B cell (primary cell): ENCODE results near the gene GIMAP8. TPM values are rescaled to one million over a fixed set of nuclear protein-coding genes. Genes with fewer than 3 reads are reported as not detected.
A peak's percentile ranks its signal among the peaks of the same experiment; 100 is the strongest.

Experiments
- ATAC-seq: fragments of 200-7000 bp; cut with Tn5 transposase; one replicate; pipeline ENCODE4 v1.10.0; 2021; ENCODE audit warnings: low read depth, mild to moderate bottlenecking, moderate number of reproducible peaks, moderate library complexity
- CTCF ChIA-PET: fragments of 350-600 bp; sonication (Branson Sonifier 250); formaldehyde crosslinking; loops from one replicate; lab custom pipeline; 2021; ENCODE audit warnings: antibody characterized with exemption, inconsistent platforms; lab: Charles Lee
- POLR2A ChIA-PET: fragments of 350-600 bp; sonication (Branson Sonifier 250); formaldehyde crosslinking; loops from one replicate; lab custom pipeline; 2021; ENCODE audit warnings: antibody characterized with exemption; lab: Charles Lee
- DNase-seq: peaks from one replicate; pipeline ENCODE4 v3.0.0; 2013
- H2AFZ ChIP-seq: 2 replicates; pipeline ENCODE4 v1.6.1; 2012; ENCODE audit warnings: mild to moderate bottlenecking, low read depth, low read length; ENCODE audit not compliant: insufficient read depth, poor library complexity, severe bottlenecking
- H3K27ac ChIP-seq, 2 donors: 1 replicate in 1 of 2; 2 replicates in 1 of 2; pipeline ENCODE4 v1.5.1; 2012 to 2013; ENCODE audit warnings: low read length in 2 of 2, mild to moderate bottlenecking in 2 of 2, moderate library complexity in 1 of 2
- H3K27me3 ChIP-seq, 4 experiments: fragments of 200-600 bp in 1 of 4; sonication (generic) in 1 of 4; replicated peaks in 1 of 4; 1 replicate in 2 of 4; 2 replicates in 2 of 4; pipeline versions ENCODE4 v1.6.1 to v1.7.0; 2013 to 2016; ENCODE audit warnings: low read length in 3 of 4, mild to moderate bottlenecking in 2 of 4, mixed read lengths in 1 of 4, moderate library complexity in 1 of 4; ENCODE audit not compliant: insufficient read depth in 4 of 4, control insufficient read depth in 3 of 4; ENCODE audit errors: control extremely low read depth in 1 of 4
- H3K36me3 ChIP-seq, 2 experiments: replicated peaks in 1 of 2; 1 replicate in 1 of 2; 2 replicates in 1 of 2; pipeline versions ENCODE4 v1.6.1 to v1.7.1; 2013; ENCODE audit warnings: low read length in 1 of 2; ENCODE audit not compliant: insufficient read depth in 2 of 2, control insufficient read depth in 1 of 2; ENCODE audit errors: control extremely low read depth in 1 of 2, extremely low read depth in 1 of 2
- H3K4me1 ChIP-seq, 2 donors: fragments of 200-600 bp in 1 of 2; sonication (generic) in 1 of 2; 1 replicate in 1 of 2; 2 replicates in 1 of 2; pipeline versions ENCODE4 v1.5.1 to v1.6.1; 2013 to 2017; ENCODE audit warnings: low read length in 2 of 2; ENCODE audit not compliant: control insufficient read depth in 2 of 2, insufficient read depth in 2 of 2
- H3K4me2 ChIP-seq: replicated peaks from 2 replicates; pipeline ENCODE3; 2012; ENCODE audit warnings: mild to moderate bottlenecking, low read depth, low read length; ENCODE audit not compliant: poor library complexity, severe bottlenecking
- H3K4me3 ChIP-seq, 5 experiments: fragments of 200-600 bp in 1 of 5; sonication (generic) in 1 of 5; 1 replicate in 3 of 5; 2 replicates in 2 of 5; pipeline versions ENCODE4 v1.5.1 to v1.7.0; 2011 to 2016; ENCODE audit warnings: low read length in 4 of 5, mild to moderate bottlenecking in 4 of 5, low read depth in 2 of 5, control low read depth in 1 of 5, moderate library complexity in 1 of 5; ENCODE audit not compliant: insufficient read depth in 1 of 5; ENCODE audit errors: control extremely low read depth in 1 of 5, extremely low read depth in 1 of 5
- H3K79me2 ChIP-seq: fragments of 200-600 bp; sonication (generic); one replicate; pipeline ENCODE4 v1.6.0; 2016; ENCODE audit warnings: low read length; ENCODE audit not compliant: control insufficient read depth, insufficient read depth
- H3K9ac ChIP-seq: fragments of 200-600 bp; sonication (generic); 2 replicates; pipeline ENCODE4 v1.6.1; 2017; ENCODE audit warnings: mild to moderate bottlenecking, low read length, moderate library complexity
- H3K9me3 ChIP-seq, 3 donors: one replicate each; pipeline versions ENCODE4 v1.6.1 to v1.7.1; 2013; ENCODE audit warnings: low read length in 2 of 3; ENCODE audit not compliant: control insufficient read depth in 2 of 3, insufficient read depth in 1 of 3; ENCODE audit errors: control extremely low read depth in 1 of 3
- H4K20me1 ChIP-seq: 2 replicates; pipeline ENCODE4 v1.6.0; 2012; ENCODE audit warnings: mild to moderate bottlenecking, low read length; ENCODE audit not compliant: insufficient read depth, control insufficient read depth, poor library complexity, severe bottlenecking
- H3K27ac Mint-ChIP-seq: one replicate; pipeline ENCODE4 v1.8.0; 2021; ENCODE audit warnings: mixed read lengths
- H3K27me3 Mint-ChIP-seq: one replicate; pipeline ENCODE4 v1.8.0; 2021; ENCODE audit warnings: mixed read lengths
- H3K4me1 Mint-ChIP-seq: one replicate; pipeline ENCODE4 v1.8.0; 2021; ENCODE audit warnings: mixed read lengths
- H3K4me3 Mint-ChIP-seq: one replicate; pipeline ENCODE4 v1.8.0; 2021; ENCODE audit warnings: mixed read lengths
- H3K9me3 Mint-ChIP-seq: one replicate; pipeline ENCODE4 v1.8.0; 2022; ENCODE audit warnings: mixed read lengths; ENCODE audit not compliant: insufficient read depth
- EZH2 ChIP-seq: IDR thresholded peaks from 2 replicates; pipeline ENCODE4 v1.6.1; 2012; ENCODE audit warnings: borderline replicate concordance, low read depth, mild to moderate bottlenecking, moderate library complexity, low read length; ENCODE audit not compliant: insufficient read depth, poor library complexity, severe bottlenecking
- WGBS: methylation state at CpG from one replicate; pipeline ENCODE4 v1.1.5; 2013; ENCODE audit warnings: missing lambda C conversion rate; ENCODE audit not compliant: insufficient coverage; 5-methylcytosine and 5-hydroxymethylcytosine counted together
- intact Hi-C: fragments of 100-400 bp; cut with micrococcal nuclease; formaldehyde crosslinking; loops from one replicate; pipeline ENCODE4 v1.10.0; 2022
- polyA plus RNA-seq: library from polyadenylated mRNA; depleted of rRNA; stranded (reverse); fragments of >200 nt; gene quantifications from 2 replicates; pipeline ENCODE4 v1.2.3, GENCODE V29; 2012
- total RNA-seq, 2 donors: library from RNA; stranded (reverse); fragments of 120-200 nt in 1 of 2; gene quantifications; 1 replicate in 1 of 2; 2 replicates in 1 of 2; pipeline versions ENCODE4 v1.2.3 to v1.2.4, GENCODE V29; 2013 to 2022
- TF ChIP-seq, protein P1 (sequence below): fragments of 200-600 bp; IDR thresholded peaks from one replicate; pipeline ENCODE4 v1.8.0; 2022; ENCODE audit warnings: antibody characterized with exemption, mild to moderate bottlenecking

Gene GIMAP8
- total and polyA plus RNA-seq, 2 donors (not counting 1 experiment from before 2014, with no cell fraction given): 0.34 to 0.47 TPM

DNA sequence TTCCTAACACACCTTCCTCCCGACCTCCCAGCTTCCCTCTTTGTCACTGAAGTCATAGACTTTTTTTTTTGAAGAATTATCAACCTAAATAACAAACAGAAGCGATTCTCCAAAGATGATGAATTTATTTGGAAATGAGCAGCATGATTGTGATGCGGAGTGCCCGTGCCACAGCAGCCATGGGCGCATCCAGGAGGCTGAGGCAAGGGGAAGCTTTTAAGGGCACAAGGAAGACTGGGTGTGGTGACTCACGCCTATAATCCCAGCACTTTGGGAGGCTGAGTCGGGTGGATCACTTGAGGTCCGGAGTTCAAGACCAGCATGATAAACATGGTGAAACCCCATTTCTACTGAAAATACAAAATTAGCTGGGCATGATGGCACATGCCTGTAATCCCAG, 16.2 kb upstream of the GIMAP8 start:
- Mint-ChIP-seq H3K27me3 (peaks cover 9% of the 10 kb centered on the region), H3K4me3 (peak overlapping the region; percentile 88), H3K4me1 (peaks cover 49% of the 10 kb centered on the region), H3K27ac (peak overlapping the region; percentile 95), H3K9me3 (no peaks in the 10 kb centered on the region)
- DNase-seq (no peak), ATAC-seq (no peak)
- Histone ChIP-seq H3K4me1 (peaks cover 40 to 43% of the 10 kb centered on the region in 2 donors), H3K9ac (peak overlapping the region; percentile 30), H3K4me3 (peak overlapping the region in 2 of 5 experiments; percentile 28 to 46), H3K9me3 (peaks cover 0 to 4% (median 0%) of the 10 kb centered on the region in 3 donors), H3K36me3 (no peaks in the 10 kb centered on the region), H2AFZ (no peak overlapping the region), H3K79me2 (no peaks in the 10 kb centered on the region), H4K20me1 (no peaks in the 10 kb centered on the region), H3K4me2 (peak overlapping the region; percentile 70), H3K27ac (peak overlapping the region in 1 of 2 donors; percentile 99), H3K27me3 (peaks cover 0 to 5% (median 2%) of the 10 kb centered on the region in 4 experiments)
- intact Hi-C loops: loop anchor here (2.0 to 10.0 kb wide), 3 partner anchors 13 to 921 kb away; partner anchors contain the start of gene REPIN1
- ChIA-PET POLR2A (interaction anchor here (1.1 kb wide), 1 partner anchor 28 kb away, joined by 6 read pairs; a partner anchor contains a TSS), CTCF (interaction anchor here (0.7 to 1.7 kb wide), 6 partner anchors 12 to 108 kb away, joined by 3 to 8 read pairs (median 5); no protein-coding TSS in a partner anchor)
- WGBS: 100% methylated on average over 3 of the region's 8 CpGs
- TF ChIP-seq, protein P1, sequence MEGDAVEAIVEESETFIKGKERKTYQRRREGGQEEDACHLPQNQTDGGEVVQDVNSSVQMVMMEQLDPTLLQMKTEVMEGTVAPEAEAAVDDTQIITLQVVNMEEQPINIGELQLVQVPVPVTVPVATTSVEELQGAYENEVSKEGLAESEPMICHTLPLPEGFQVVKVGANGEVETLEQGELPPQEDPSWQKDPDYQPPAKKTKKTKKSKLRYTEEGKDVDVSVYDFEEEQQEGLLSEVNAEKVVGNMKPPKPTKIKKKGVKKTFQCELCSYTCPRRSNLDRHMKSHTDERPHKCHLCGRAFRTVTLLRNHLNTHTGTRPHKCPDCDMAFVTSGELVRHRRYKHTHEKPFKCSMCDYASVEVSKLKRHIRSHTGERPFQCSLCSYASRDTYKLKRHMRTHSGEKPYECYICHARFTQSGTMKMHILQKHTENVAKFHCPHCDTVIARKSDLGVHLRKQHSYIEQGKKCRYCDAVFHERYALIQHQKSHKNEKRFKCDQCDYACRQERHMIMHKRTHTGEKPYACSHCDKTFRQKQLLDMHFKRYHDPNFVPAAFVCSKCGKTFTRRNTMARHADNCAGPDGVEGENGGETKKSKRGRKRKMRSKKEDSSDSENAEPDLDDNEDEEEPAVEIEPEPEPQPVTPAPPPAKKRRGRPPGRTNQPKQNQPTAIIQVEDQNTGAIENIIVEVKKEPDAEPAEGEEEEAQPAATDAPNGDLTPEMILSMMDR: no peak
- TF ChIP-seq EZH2: no peak

GRCh38 chr7:150435047-150435389, 15.4 kb upstream of the GIMAP8 start:
- ATAC-seq: no peak
- H4K20me1 ChIP-seq: no peaks in the 10 kb centered on the region
- peak overlapping the region; percentile 98 to 99 for H3K27ac ChIP-seq
- H3K4me3 ChIP-seq: peak overlapping the region in 1 of 5 experiments; percentile 26
- peaks cover 40 to 43% of the 10 kb centered on the region in 2 donors for H3K4me1 ChIP-seq
- Mint-ChIP-seq H3K27ac (peak overlapping the region; percentile 95), H3K4me3 (peak overlapping the region; percentile 88), H3K4me1 (peaks cover 55% of the 10 kb centered on the region), H3K27me3 (peaks cover 3% of the 10 kb centered on the region), H3K9me3 (no peaks in the 10 kb centered on the region)
- no peak overlapping the region for H3K9ac ChIP-seq
- no peaks in the 10 kb centered on the region for H3K36me3 ChIP-seq
- no peak for TF ChIP-seq EZH2
- TF ChIP-seq, protein P1: no peak
- ChIA-PET CTCF (interaction anchor here (1.5 kb wide), 1 partner anchor 14 kb away, joined by 3 read pairs; no protein-coding TSS in a partner anchor), POLR2A (no interaction called here)
- H2AFZ ChIP-seq: no peak overlapping the region
- peaks cover 0 to 5% (median under 1%) of the 10 kb centered on the region in 4 experiments for H3K27me3 ChIP-seq
- 81% methylated on average over 3 of the region's 4 CpGs for WGBS
- intact Hi-C loops: loop anchor here (1.0 to 10.0 kb wide), 9 partner anchors 13 to 920 kb away; partner anchors contain the start of genes ACTR3C, AGAP3, LRRC61 and REPIN1
- peak overlapping the region; percentile 70 for H3K4me2 ChIP-seq
- no peak for DNase-seq
- no peaks in the 10 kb centered on the region for H3K79me2 ChIP-seq
- H3K9me3 ChIP-seq: peaks cover 0 to 4% (median 0%) of the 10 kb centered on the region in 3 donors
